GM23338 (cell line): Measurements from ENCODE around the gene HSDL1. TPM values are rescaled to one million over a fixed set of nuclear protein-coding genes. Genes with fewer than 3 reads are reported as not detected.

ENCODE experiments used
- ATAC-seq: fragments of 200-7000 bp; cut with Tn5 transposase; 3 replicates; pipeline ENCODE4 v1.9.1; 2020
- DNase-seq: peaks from one replicate; pipeline ENCODE4 v3.0.0-alpha.2; 2015; ENCODE audit warnings: low spot score
- H2AFZ ChIP-seq: fragments of 200-600 bp; sonication (generic); 2 replicates; pipeline ENCODE4 v1.8.0; 2016; ENCODE audit warnings: antibody characterized with exemption, mild to moderate bottlenecking, moderate library complexity
- H3F3A ChIP-seq: fragments of 200-600 bp; sonication (generic); replicated peaks from 2 replicates; pipeline ENCODE4 v1.8.0; 2017; ENCODE audit warnings: antibody characterized with exemption, mixed run types, low read depth
- H3K27ac ChIP-seq: fragments of 200-600 bp; sonication (generic); 2 replicates; pipeline ENCODE4 v1.6.1; 2016; ENCODE audit warnings: low read depth
- H3K27me3 ChIP-seq: fragments of 200-600 bp; sonication (generic); 2 replicates; pipeline ENCODE4 v1.8.0; 2016; ENCODE audit warnings: mild to moderate bottlenecking, mixed run types, moderate library complexity; ENCODE audit not compliant: insufficient read depth
- H3K36me3 ChIP-seq: fragments of 200-600 bp; sonication (generic); 2 replicates; pipeline ENCODE4 v1.8.0; 2016; ENCODE audit warnings: mild to moderate bottlenecking; ENCODE audit not compliant: insufficient read depth
- H3K4me1 ChIP-seq: fragments of 200-600 bp; sonication (generic); 2 replicates; pipeline ENCODE4 v1.8.0; 2016; ENCODE audit warnings: mild to moderate bottlenecking, moderate library complexity; ENCODE audit not compliant: insufficient read depth
- H3K4me2 ChIP-seq: fragments of 200-600 bp; sonication (generic); 2 replicates; pipeline ENCODE4 v1.7.1; 2017; ENCODE audit warnings: mixed run types
- H3K4me3 ChIP-seq: fragments of 200-600 bp; sonication (generic); 2 replicates; pipeline ENCODE4 v1.6.1; 2016; ENCODE audit warnings: mixed run types
- H3K79me2 ChIP-seq: fragments of 200-600 bp; sonication (generic); replicated peaks from 2 replicates; pipeline ENCODE4 v1.8.0; 2017; ENCODE audit warnings: mild to moderate bottlenecking; ENCODE audit not compliant: insufficient read depth
- H3K9me2 ChIP-seq: fragments of 200-600 bp; sonication (generic); 2 replicates; pipeline ENCODE4 v1.8.0; 2017; ENCODE audit not compliant: insufficient read depth
- H4K20me1 ChIP-seq: fragments of 200-600 bp; sonication (generic); replicated peaks from 2 replicates; pipeline ENCODE4 v1.8.0; 2017; ENCODE audit warnings: mild to moderate bottlenecking; ENCODE audit not compliant: insufficient read depth
- H3K27ac Mint-ChIP-seq: 2 replicates; pipeline ENCODE4 v1.8.0; 2020; ENCODE audit warnings: inconsistent platforms, mild to moderate bottlenecking, moderate library complexity, mixed read lengths
- H3K27me3 Mint-ChIP-seq: 3 replicates; pipeline ENCODE4 v1.8.0; 2022; ENCODE audit warnings: low read depth, mild to moderate bottlenecking, moderate library complexity, mixed read lengths, inconsistent platforms; ENCODE audit not compliant: insufficient read depth, poor library complexity
- H3K36me3 Mint-ChIP-seq: 3 replicates; pipeline ENCODE4 v1.8.0; 2021; ENCODE audit warnings: low read depth, mild to moderate bottlenecking, inconsistent platforms, moderate library complexity, mixed read lengths
- H3K4me1 Mint-ChIP-seq: 3 replicates; pipeline ENCODE4 v1.8.0; 2020; ENCODE audit warnings: mild to moderate bottlenecking, inconsistent platforms, mixed read lengths
- H3K4me3 Mint-ChIP-seq: 3 replicates; pipeline ENCODE4 v1.8.0; 2021; ENCODE audit warnings: moderate library complexity, mild to moderate bottlenecking, inconsistent platforms, mixed read lengths
- H3K9me3 Mint-ChIP-seq: 3 replicates; pipeline ENCODE4 v1.8.0; 2020; ENCODE audit warnings: moderate library complexity, mild to moderate bottlenecking, inconsistent platforms, mixed read lengths
- CREB1 ChIP-seq: fragments of 250-450 bp; sonication (Bioruptor Pico); IDR thresholded peaks from 2 replicates; pipeline ENCODE4 v1.5.0; 2020; ENCODE audit warnings: low read depth, mild to moderate bottlenecking, moderate library complexity
- CTCF ChIP-seq, 2 experiments: fragments of 200-600 bp in 1 of 2; sonication (generic) in 1 of 2; conservative IDR thresholded peaks; 2 replicates each; pipeline versions ENCODE4 v1.5.1 to v1.6.1; 2016 to 2017; ENCODE audit warnings: antibody characterized with exemption in 2 of 2, low read depth in 2 of 2, mild to moderate bottlenecking in 2 of 2, moderate library complexity in 1 of 2
- ETS1 ChIP-seq: IDR thresholded peaks from 2 replicates; pipeline ENCODE4 v1.6.1; 2016; ENCODE audit warnings: antibody characterized with exemption
- EZH2 ChIP-seq: fragments of 200-600 bp; sonication (generic); IDR thresholded peaks from one replicate; pipeline ENCODE4 v1.8.0; 2017; ENCODE audit warnings: antibody characterized with exemption, mild to moderate bottlenecking, low read depth; ENCODE audit not compliant: unreplicated experiment
- JUNB ChIP-seq: IDR thresholded peaks from one replicate; pipeline ENCODE4 v1.6.1; 2016; ENCODE audit warnings: antibody characterized with exemption; ENCODE audit not compliant: unreplicated experiment
- NANOG ChIP-seq: IDR thresholded peaks from 2 replicates; pipeline ENCODE4 v1.6.1; 2016; ENCODE audit warnings: antibody characterized with exemption, borderline replicate concordance
- POLR2AphosphoS5 ChIP-seq: IDR thresholded peaks from 2 replicates; pipeline ENCODE4 v1.6.1; 2016; ENCODE audit warnings: antibody characterized with exemption, low read depth
- REST ChIP-seq: IDR thresholded peaks from one replicate; pipeline ENCODE4 v1.6.1; 2018; ENCODE audit warnings: antibody characterized with exemption; ENCODE audit not compliant: unreplicated experiment
- STAT1 ChIP-seq: IDR thresholded peaks from one replicate; pipeline ENCODE4 v1.6.1; 2016; ENCODE audit warnings: antibody characterized with exemption; ENCODE audit not compliant: unreplicated experiment
- ZNF114 ChIP-seq: fragments of 250-450 bp; sonication (Bioruptor Pico); IDR thresholded peaks from 2 replicates; pipeline ENCODE4 v1.5.0; 2020; ENCODE audit warnings: mild to moderate bottlenecking, moderate library complexity
- ZNF331 ChIP-seq: fragments of 250-450 bp; sonication (Bioruptor Pico); IDR thresholded peaks from 2 replicates; pipeline ENCODE4 v1.5.0; 2020; ENCODE audit warnings: low read depth, mild to moderate bottlenecking, moderate library complexity
- polyA plus RNA-seq: library from polyadenylated mRNA; unstranded; fragments of >200 nt; fragmentation: Nextera tagmentation; extraction: Ambion mirVana; gene quantifications from 2 replicates; pipeline ENCODE4 v1.2.1, GENCODE V29; 2016
- total RNA-seq: library from RNA; depleted of rRNA; stranded (reverse); fragments of >200 nt; shearing (Covaris generic); gene quantifications from 2 replicates; pipeline ENCODE4 v1.2.3, GENCODE V29; 2014

HSDL1 gene
- total and polyA plus RNA-seq, 2 experiments from 2014 or later: 16.6 to 46.1 TPM

GRCh38 chr16:84080378-84080777 lies 64.6 kb downstream of the HSDL1 start:
- H4K20me1 ChIP-seq: peaks cover 6% of the 10 kb centered on the region; the same call in 1 of the 2 replicates
- no peak overlapping the region for H2AFZ ChIP-seq
- Mint-ChIP-seq H3K9me3 (no peaks in the 10 kb centered on the region), H3K27ac (no peak overlapping the region), H3K27me3 (no peaks in the 10 kb centered on the region), H3K4me3 (no peak overlapping the region), H3K36me3 (peaks cover 31% of the 10 kb centered on the region), H3K4me1 (no peaks in the 10 kb centered on the region)
- H3K27ac ChIP-seq: no peak overlapping the region
- no peak overlapping the region for H3K4me2 ChIP-seq
- H3K9me2 ChIP-seq: no peaks in the 10 kb centered on the region
- DNase-seq (no peak), ATAC-seq (no peak)
- H3F3A ChIP-seq: no peaks in the 10 kb centered on the region
- no peaks in the 10 kb centered on the region for H3K79me2 ChIP-seq
- H3K4me3 ChIP-seq: no peak overlapping the region
- no peaks in the 10 kb centered on the region for H3K4me1 ChIP-seq
- TF ChIP-seq ETS1: no peak
- TF ChIP-seq REST: no peak
- no peak for TF ChIP-seq CTCF (conservative IDR thresholded peaks at IDR 0.05; ENCODE audit: low read depth in 2 of 2)
- TF ChIP-seq POLR2AphosphoS5: no peak
- no peak for TF ChIP-seq STAT1
- no peak for TF ChIP-seq CREB1
- TF ChIP-seq NANOG: no peak
- TF ChIP-seq JUNB: no peak
- TF ChIP-seq ZNF114 (CRISPR knock-in tag): no peak
- no peak for TF ChIP-seq ZNF331 (CRISPR knock-in tag)
- TF ChIP-seq EZH2: no peak
- no peaks in the 10 kb centered on the region for H3K27me3 ChIP-seq
- peaks cover 12% of the 10 kb centered on the region for H3K36me3 ChIP-seq

- peaks cover 6% of the 10 kb centered on the region; the same call in 1 of the 2 replicates for H4K20me1 ChIP-seq
- H3F3A ChIP-seq: no peaks in the 10 kb centered on the region
- Mint-ChIP-seq H3K27ac (no peak overlapping the region), H3K4me3 (no peak overlapping the region), H3K4me1 (no peaks in the 10 kb centered on the region), H3K9me3 (no peaks in the 10 kb centered on the region), H3K27me3 (no peaks in the 10 kb centered on the region), H3K36me3 (peaks cover 32% of the 10 kb centered on the region)
- no peak overlapping the region for H2AFZ ChIP-seq
- no peaks in the 10 kb centered on the region for H3K79me2 ChIP-seq
- no peak overlapping the region for H3K27ac ChIP-seq
- no peak overlapping the region for H3K4me2 ChIP-seq
- H3K4me1 ChIP-seq: no peaks in the 10 kb centered on the region
- peaks cover 12% of the 10 kb centered on the region for H3K36me3 ChIP-seq
- no peak for DNase-seq
- H3K27me3 ChIP-seq: no peaks in the 10 kb centered on the region
- ATAC-seq: no peak
- no peaks in the 10 kb centered on the region for H3K9me2 ChIP-seq
- H3K4me3 ChIP-seq: no peak overlapping the region
- TF ChIP-seq NANOG (no peak), ZNF331 (CRISPR knock-in tag) (no peak), ETS1 (no peak), POLR2AphosphoS5 (no peak)
Measured at GRCh38 chr16:84079664-84080063, 65.3 kb downstream of the HSDL1 start.
